ENCODE data around the gene KLHL26. TPM values are rescaled to one million over a fixed set of nuclear protein-coding genes. Genes with fewer than 3 reads are reported as not detected.

Gene KLHL26
- total and polyA plus RNA-seq, 2 of the 13 experiments (the other 11 are each of a cell fraction or from before 2014, with no cell fraction given): 1.5 to 1.7 TPM

GRCh38 chr19:18603255-18603957 lies 33.4 kb upstream of the KLHL26 start (continued):
- TF ChIP-seq HMGXB4 (CRISPR knock-in tag; IDR thresholded peaks at IDR 0.05; ENCODE audit: borderline replicate concordance in 1 of 2, low read depth in 1 of 2) (no peak), NCOA1 (CRISPR knock-in tag; IDR thresholded peaks at IDR 0.05) (no peak), ZNF30 (CRISPR knock-in tag; IDR thresholded peaks at IDR 0.05) (no peak), ZNF746 (CRISPR knock-in tag; IDR thresholded peaks at IDR 0.05) (peak; percentile 36; the same call in 1 of the 2 replicates), STAG1 (CRISPR knock-in tag; IDR thresholded peaks at IDR 0.05) (0 out of 2 replicates have a peak, but pooled peaks have one; percentile 13), POLR2AphosphoS5 (IDR thresholded peaks at IDR 0.05; ENCODE audit: low read depth, low read length) (no peak), NONO (IDR thresholded peaks at IDR 0.05) (no peak), NONO (CRISPR knock-in tag; conservative IDR thresholded peaks at IDR 0.05) (no peak), ZNF777 (CRISPR knock-in tag; IDR thresholded peaks at IDR 0.05) (no peak), ZBTB39 (CRISPR knock-in tag; IDR thresholded peaks at IDR 0.05) (no peak), SUZ12 (IDR thresholded peaks at IDR 0.05; ENCODE audit: low read depth, low read length) (no peak), NR2F1 (CRISPR knock-in tag; IDR thresholded peaks at IDR 0.05) (peak in 1 of 2 experiments; percentile 53; a peak in 2 of 4 replicates), MBD4 (IDR thresholded peaks at IDR 0.05; ENCODE audit: borderline replicate concordance, low read length) (no peak), ZNF10 (CRISPR knock-in tag; IDR thresholded peaks at IDR 0.05; ENCODE audit: borderline replicate concordance, low read depth) (no peak), RAD51 (IDR thresholded peaks at IDR 0.05; ENCODE audit: borderline replicate concordance) (no peak), NBN (conservative IDR thresholded peaks at IDR 0.05) (no peak), GRHL1 (CRISPR knock-in tag; conservative IDR thresholded peaks at IDR 0.05) (no peak), MIER3 (CRISPR knock-in tag; IDR thresholded peaks at IDR 0.05; ENCODE audit: borderline replicate concordance) (no peak), PLRG1 (conservative IDR thresholded peaks at IDR 0.05) (no peak), ARID2 (CRISPR knock-in tag; IDR thresholded peaks at IDR 0.05; ENCODE audit: borderline replicate concordance) (no peak), E2F2 (CRISPR knock-in tag; IDR thresholded peaks at IDR 0.05; ENCODE audit: borderline replicate concordance) (no peak), GATAD2A (CRISPR knock-in tag; IDR thresholded peaks at IDR 0.05) (no peak), HOXA3 (CRISPR knock-in tag; IDR thresholded peaks at IDR 0.05) (peak; percentile 9), ZNF737 (CRISPR knock-in tag; IDR thresholded peaks at IDR 0.05; ENCODE audit: borderline replicate concordance) (no peak), ZNF547 (CRISPR knock-in tag; IDR thresholded peaks at IDR 0.05) (0 out of 2 replicates have a peak, but pooled peaks have one; percentile 29)
